Mesenchymal stem cell (in vitro differentiated cells and primary cell): ENCODE results near the gene CLEC12A.

Source experiments
- DNase-seq: peaks from one replicate; pipeline ENCODE4 v3.0.0-alpha.2; 2013
- H2AFZ ChIP-seq: one replicate; pipeline ENCODE4 v1.6.1; 2013; ENCODE audit warnings: low read depth, mild to moderate bottlenecking, control low read depth, inconsistent platforms, low read length, moderate library complexity
- H2AK5ac ChIP-seq: 2 replicates; pipeline ENCODE4 v1.6.1; 2013; ENCODE audit warnings: low read length, moderate library complexity, mild to moderate bottlenecking, inconsistent platforms; ENCODE audit not compliant: severe bottlenecking
- H2BK120ac ChIP-seq: one replicate; pipeline ENCODE4 v1.6.1; 2013; ENCODE audit warnings: low read depth, mild to moderate bottlenecking, inconsistent platforms, low read length, moderate library complexity
- H2BK12ac ChIP-seq, 2 experiments: one replicate each; pipeline ENCODE4 v1.6.1; 2013; ENCODE audit warnings: inconsistent platforms in 2 of 2, low read length in 2 of 2, mild to moderate bottlenecking in 2 of 2, moderate library complexity in 2 of 2, control low read depth in 1 of 2
- H2BK15ac ChIP-seq: one replicate; pipeline ENCODE4 v1.6.1; 2013; ENCODE audit warnings: mild to moderate bottlenecking, low read depth, inconsistent platforms; ENCODE audit not compliant: poor library complexity, severe bottlenecking
- H2BK5ac ChIP-seq: 2 replicates; pipeline ENCODE4 v1.6.1; 2013; ENCODE audit warnings: low read depth, mild to moderate bottlenecking, low read length, control low read depth, inconsistent platforms; ENCODE audit not compliant: poor library complexity, severe bottlenecking
- H3K14ac ChIP-seq, 2 experiments: one replicate each; pipeline ENCODE4 v1.6.1; 2013; ENCODE audit warnings: inconsistent platforms in 2 of 2, low read length in 2 of 2, control low read depth in 1 of 2, mild to moderate bottlenecking in 1 of 2, moderate library complexity in 1 of 2
- H3K18ac ChIP-seq, 2 experiments: one replicate each; pipeline ENCODE4 v1.6.1; 2013; ENCODE audit warnings: inconsistent platforms in 2 of 2, low read length in 2 of 2, control low read depth in 1 of 2, low read depth in 1 of 2, mild to moderate bottlenecking in 1 of 2
- H3K23ac ChIP-seq, 2 experiments: one replicate each; pipeline ENCODE4 v1.6.1; 2013; ENCODE audit warnings: inconsistent platforms in 2 of 2, low read length in 2 of 2, mild to moderate bottlenecking in 2 of 2, moderate library complexity in 2 of 2, control low read depth in 1 of 2
- H3K27ac ChIP-seq: 2 replicates; pipeline ENCODE4 v1.5.1; 2013; ENCODE audit warnings: mild to moderate bottlenecking, moderate library complexity, low read length, control low read depth, inconsistent platforms; ENCODE audit not compliant: poor library complexity, severe bottlenecking
- H3K27me3 ChIP-seq, 2 experiments: 2 replicates each; pipeline versions ENCODE4 v1.6.1 to v1.7.0; 2013; ENCODE audit warnings: low read length in 2 of 2, mild to moderate bottlenecking in 2 of 2, moderate library complexity in 2 of 2, control low read depth in 1 of 2, inconsistent platforms in 1 of 2; ENCODE audit not compliant: control insufficient read depth in 1 of 2, insufficient read depth in 1 of 2
- H3K36me3 ChIP-seq, 2 experiments: 2 replicates each; pipeline versions ENCODE4 v1.6.1 to v1.7.0; 2013; ENCODE audit warnings: low read length in 2 of 2, control low read depth in 1 of 2, inconsistent platforms in 1 of 2, low read depth in 1 of 2, mild to moderate bottlenecking in 1 of 2; ENCODE audit not compliant: insufficient read depth in 2 of 2, control insufficient read depth in 1 of 2
- H3K4ac ChIP-seq, 2 experiments: one replicate each; pipeline ENCODE4 v1.6.1; 2013; ENCODE audit warnings: inconsistent platforms in 2 of 2, low read length in 2 of 2, mild to moderate bottlenecking in 2 of 2, moderate library complexity in 2 of 2, control low read depth in 1 of 2, low read depth in 1 of 2
- H3K4me1 ChIP-seq: 2 replicates; pipeline ENCODE4 v1.6.1; 2013; ENCODE audit warnings: low read depth, low read length, control low read depth; ENCODE audit not compliant: control insufficient read depth, insufficient read depth
- H3K4me2 ChIP-seq: 2 replicates; pipeline ENCODE4 v1.6.1; 2013; ENCODE audit warnings: low read length, mild to moderate bottlenecking, inconsistent platforms; ENCODE audit not compliant: poor library complexity, severe bottlenecking
- H3K4me3 ChIP-seq, 2 experiments: 2 replicates each; pipeline versions ENCODE4 v1.5.1 to v1.7.0; 2013; ENCODE audit warnings: low read length in 2 of 2, mild to moderate bottlenecking in 2 of 2, control low read depth in 1 of 2, low read depth in 1 of 2; ENCODE audit not compliant: insufficient read depth in 1 of 2
- H3K79me1 ChIP-seq: replicated peaks from 2 replicates; pipeline ENCODE4 v1.6.1; 2013; ENCODE audit warnings: mild to moderate bottlenecking, control low read depth, low read length, inconsistent platforms; ENCODE audit not compliant: poor library complexity, severe bottlenecking
- H3K9ac ChIP-seq: 2 replicates; pipeline ENCODE4 v1.7.0; 2013; ENCODE audit warnings: mild to moderate bottlenecking, low read length, moderate library complexity
- H3K9me3 ChIP-seq: 2 replicates; pipeline ENCODE4 v1.7.0; 2013; ENCODE audit warnings: mild to moderate bottlenecking, low read length; ENCODE audit not compliant: control insufficient read depth
- H4K8ac ChIP-seq: one replicate; pipeline ENCODE4 v1.6.1; 2013; ENCODE audit warnings: inconsistent platforms, mild to moderate bottlenecking, low read length, moderate library complexity
- H4K91ac ChIP-seq: one replicate; pipeline ENCODE4 v1.6.1; 2013; ENCODE audit warnings: mild to moderate bottlenecking, low read length, inconsistent platforms
- WGBS: methylation state at CpG from one replicate; pipeline ENCODE4 v1.1.7; 2013; ENCODE audit warnings: mixed read lengths; 5-methylcytosine and 5-hydroxymethylcytosine counted together

CLEC12A gene

DNA sequence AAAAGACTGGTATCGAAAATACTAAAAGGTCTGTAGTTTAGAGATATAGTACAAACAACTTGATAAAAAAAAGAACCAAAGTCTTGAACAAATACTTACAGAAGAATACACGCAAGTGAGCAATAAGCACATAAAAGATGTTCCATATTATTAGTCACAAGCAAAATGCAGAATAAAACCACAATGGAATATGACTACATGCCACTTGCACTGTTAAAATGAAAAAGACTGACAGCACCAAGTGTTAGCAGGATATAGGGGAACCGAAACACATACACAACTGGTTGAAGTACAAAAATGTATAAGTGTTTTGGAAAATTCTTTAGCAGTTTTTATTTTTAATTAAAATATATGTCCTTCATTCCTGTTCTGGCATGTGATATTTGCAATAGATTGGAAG lies 42.6 kb upstream of the CLEC12A start:
- H3K9me3 ChIP-seq, result no peaks in the 10 kb centered on the region
- H3K23ac ChIP-seq, result no peak overlapping the region
- H2BK120ac ChIP-seq, result no peak overlapping the region
- WGBS, result no CpG with 5 or more reads among the region's 3 CpGs
- H3K4me3 ChIP-seq, result no peak overlapping the region
- no peak overlapping the region for H2BK5ac ChIP-seq
- no peak overlapping the region for H3K14ac ChIP-seq
- H3K79me1 ChIP-seq, result no peaks in the 10 kb centered on the region
- no peak overlapping the region for H3K4ac ChIP-seq
- no peak overlapping the region for H4K8ac ChIP-seq
- no peak overlapping the region for H3K18ac ChIP-seq
- H3K36me3 ChIP-seq, result no peaks in the 10 kb centered on the region
- H3K4me1 ChIP-seq, result no peaks in the 10 kb centered on the region
- H2BK12ac ChIP-seq, result no peak overlapping the region
- no peak overlapping the region for H2BK15ac ChIP-seq
- H3K4me2 ChIP-seq, result no peak overlapping the region
- no peak overlapping the region for H2AK5ac ChIP-seq
- H3K27ac ChIP-seq, result no peak overlapping the region
- H3K9ac ChIP-seq, result no peak overlapping the region
- H4K91ac ChIP-seq, result no peak overlapping the region
- H2AFZ ChIP-seq, result no peak overlapping the region
- no peak for DNase-seq
- no peaks in the 10 kb centered on the region for H3K27me3 ChIP-seq

DNA sequence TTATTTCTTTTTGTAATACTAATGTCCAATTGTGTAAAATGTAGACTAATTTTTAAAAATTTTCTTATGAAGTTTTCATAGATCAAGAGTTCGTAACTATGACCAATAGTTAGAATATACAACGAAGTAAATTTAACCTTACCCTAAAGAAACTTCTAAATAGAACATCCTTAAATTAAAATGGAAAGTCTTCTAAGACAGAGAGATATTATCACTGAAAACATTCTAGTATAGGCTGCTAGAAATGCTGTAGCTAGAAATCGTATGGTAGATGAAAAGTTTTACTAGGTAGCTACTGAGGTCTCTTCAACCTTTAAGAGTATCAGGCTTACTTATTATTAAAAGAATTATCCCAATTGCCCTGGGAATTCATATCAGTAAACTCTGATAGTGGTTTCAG lies 40.0 kb upstream of the CLEC12A start:
- Histone ChIP-seq H3K27me3 (no peaks in the 10 kb centered on the region), H3K36me3 (no peaks in the 10 kb centered on the region), H3K4me3 (no peak overlapping the region), H2BK15ac (no peak overlapping the region), H3K9ac (no peak overlapping the region), H3K4me1 (no peaks in the 10 kb centered on the region), H2BK120ac (no peak overlapping the region), H3K4me2 (no peak overlapping the region), H3K4ac (no peak overlapping the region), H3K18ac (no peak overlapping the region), H2AFZ (no peak overlapping the region), H3K79me1 (no peaks in the 10 kb centered on the region), H2BK5ac (no peak overlapping the region), H3K9me3 (no peaks in the 10 kb centered on the region), H3K27ac (no peak overlapping the region), H4K8ac (no peak overlapping the region), H2BK12ac (no peak overlapping the region), H2AK5ac (no peak overlapping the region), H3K14ac (no peak overlapping the region), H4K91ac (no peak overlapping the region), H3K23ac (no peak overlapping the region)
- no peak for DNase-seq
- no CpG with 5 or more reads among the region's 3 CpGs for WGBS

DNA sequence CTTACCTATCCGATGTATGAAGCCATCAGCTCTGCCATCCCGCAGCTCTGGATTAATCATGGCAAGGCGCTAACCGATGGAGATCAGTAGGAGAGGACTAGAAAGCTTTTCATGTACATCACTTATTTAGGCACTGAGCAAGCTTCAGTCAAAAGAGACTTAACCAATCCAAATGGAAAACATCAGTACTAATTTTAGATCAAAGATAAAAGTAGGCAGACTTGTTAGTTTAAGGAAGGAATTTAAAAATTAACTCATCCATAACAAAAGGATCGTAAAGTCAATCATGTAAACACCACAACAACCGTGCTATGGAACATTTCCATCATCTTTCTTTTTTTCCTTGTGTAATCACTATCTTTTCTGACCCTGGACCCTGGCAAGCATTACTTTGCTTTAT lies 38.9 kb upstream of the CLEC12A start, which contains the start of gene CLEC2A:
Gene CLEC2A (minus strand): TSS at position 101 of the 400 bp plus-strand sequence. CDS start 41 bp downstream, at position 60.
- Histone ChIP-seq H4K91ac (no peak within 1 kb of the TSS), H2AK5ac (no peak within 1 kb of the TSS), H3K4ac (no peak within 1 kb of the TSS), H2BK12ac (no peak within 1 kb of the TSS), H2AFZ (no peak within 1 kb of the TSS), H3K27me3 (no peaks in the 10 kb centered on the region), H3K14ac (no peak within 1 kb of the TSS), H2BK120ac (no peak within 1 kb of the TSS), H2BK5ac (no peak within 1 kb of the TSS), H3K23ac (no peak within 1 kb of the TSS), H3K79me1 (no peaks in the 10 kb centered on the region), H3K4me1 (no peaks in the 10 kb centered on the region), H3K36me3 (no peaks in the 10 kb centered on the region), H3K9ac (no peak within 1 kb of the TSS), H3K4me3 (no peak within 1 kb of the TSS), H4K8ac (no peak within 1 kb of the TSS), H3K18ac (no peak within 1 kb of the TSS), H3K9me3 (no peaks in the 10 kb centered on the region), H2BK15ac (no peak within 1 kb of the TSS), H3K27ac (no peak within 1 kb of the TSS), H3K4me2 (no peak within 1 kb of the TSS)
- DNase-seq, result no peak
- WGBS, result 92% methylated on average over 5 of the region's 6 CpGs

DNA sequence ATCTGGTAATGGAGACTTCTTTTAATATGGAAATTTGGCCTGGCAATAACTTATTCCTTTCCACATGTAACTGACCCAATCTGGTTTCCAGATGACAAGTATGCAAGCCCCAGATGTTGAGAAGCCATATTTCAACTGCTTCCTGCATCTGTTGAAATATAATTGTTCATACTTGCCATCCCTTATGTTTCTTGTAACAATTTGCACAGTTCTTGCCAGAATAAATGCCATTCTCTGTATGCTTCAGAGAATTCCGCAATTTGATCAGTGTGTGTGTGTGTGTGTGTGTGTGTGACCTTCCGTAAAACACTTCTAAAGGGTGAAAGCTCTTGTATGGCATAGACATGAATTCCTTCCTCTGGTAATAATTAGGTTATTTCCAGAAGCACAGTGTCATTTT lies 37.3 kb upstream of the CLEC12A start:
- Histone ChIP-seq H3K4me3 (no peak overlapping the region), H2BK120ac (no peak overlapping the region), H3K27me3 (no peaks in the 10 kb centered on the region), H3K9me3 (no peaks in the 10 kb centered on the region), H3K4me1 (no peaks in the 10 kb centered on the region), H2BK15ac (no peak overlapping the region), H3K9ac (no peak overlapping the region), H4K8ac (no peak overlapping the region), H3K36me3 (no peaks in the 10 kb centered on the region), H4K91ac (no peak overlapping the region), H2AK5ac (no peak overlapping the region), H2BK5ac (no peak overlapping the region), H3K14ac (no peak overlapping the region), H3K79me1 (no peaks in the 10 kb centered on the region), H3K4me2 (no peak overlapping the region), H3K23ac (no peak overlapping the region), H3K18ac (no peak overlapping the region), H3K4ac (no peak overlapping the region), H2AFZ (no peak overlapping the region), H3K27ac (no peak overlapping the region), H2BK12ac (no peak overlapping the region)
- 100% methylated on average over 2 of the region's 2 CpGs for WGBS
- no peak for DNase-seq
